ENCODE data around the gene MXD3.
"Not testable (repeated sequence)": the region's sequence is repeated elsewhere in the genome, so short reads cannot be mapped to it uniquely, and the experiment has no call there.

MXD3 gene

DNA sequence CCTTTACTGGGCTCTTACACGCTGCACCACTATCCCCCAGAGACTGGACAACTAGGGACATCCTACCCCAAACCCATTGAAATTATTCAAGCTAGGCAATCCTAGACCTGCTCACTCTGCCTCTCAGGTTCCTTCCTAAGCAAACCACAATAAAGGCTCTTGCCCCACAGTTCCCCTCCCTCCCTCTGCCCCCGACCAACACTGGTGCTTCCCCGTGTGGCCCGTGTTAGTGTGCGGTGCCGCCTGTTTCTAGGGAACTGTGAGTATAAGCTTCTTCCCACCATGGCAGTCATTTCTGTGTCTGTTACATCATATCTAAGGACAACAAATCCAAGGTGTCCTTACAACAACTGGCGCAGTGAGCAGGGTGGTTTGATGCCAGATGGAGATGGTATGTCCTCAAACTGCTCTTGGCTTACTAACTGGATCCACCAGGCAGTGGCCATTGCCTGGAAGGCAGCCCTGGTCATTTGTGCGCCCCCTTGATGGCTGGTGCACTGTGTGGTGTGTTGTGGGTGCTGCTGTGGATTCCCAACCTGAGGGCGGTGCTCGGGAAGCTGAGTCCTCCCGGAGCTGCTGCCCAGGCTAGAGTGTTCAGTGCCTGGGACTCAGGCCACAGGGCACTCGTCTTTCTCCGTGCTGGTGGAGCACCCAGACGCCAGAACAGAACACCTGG lies 8.4 kb upstream of the MXD3 start:
- no peak for DNase-seq

GRCh38 chr5:177317959-177318377 lies 6.3 kb upstream of the MXD3 start:
- DNase-seq = peak; percentile 86

DNA sequence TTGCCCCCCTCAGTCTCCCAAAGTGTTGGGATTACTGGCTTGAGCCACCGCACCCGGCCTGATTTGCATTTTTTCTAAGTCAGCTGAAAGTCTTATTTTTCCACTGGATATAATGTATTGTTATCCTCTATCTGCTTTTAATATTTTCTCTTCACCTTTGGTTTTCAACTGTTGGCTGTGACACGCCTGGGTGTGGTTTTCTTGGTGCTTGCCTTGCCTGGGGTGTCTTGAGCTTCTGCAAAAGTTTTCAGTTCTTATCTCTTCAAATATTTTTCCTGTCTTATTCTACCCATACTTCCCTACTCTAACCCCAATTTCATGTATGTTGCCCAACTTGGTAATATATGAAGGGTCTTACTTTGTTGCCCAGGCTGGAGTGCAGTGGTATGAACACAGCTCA lies 4.3 kb upstream of the MXD3 start:
- DNase-seq = no peak

DNA sequence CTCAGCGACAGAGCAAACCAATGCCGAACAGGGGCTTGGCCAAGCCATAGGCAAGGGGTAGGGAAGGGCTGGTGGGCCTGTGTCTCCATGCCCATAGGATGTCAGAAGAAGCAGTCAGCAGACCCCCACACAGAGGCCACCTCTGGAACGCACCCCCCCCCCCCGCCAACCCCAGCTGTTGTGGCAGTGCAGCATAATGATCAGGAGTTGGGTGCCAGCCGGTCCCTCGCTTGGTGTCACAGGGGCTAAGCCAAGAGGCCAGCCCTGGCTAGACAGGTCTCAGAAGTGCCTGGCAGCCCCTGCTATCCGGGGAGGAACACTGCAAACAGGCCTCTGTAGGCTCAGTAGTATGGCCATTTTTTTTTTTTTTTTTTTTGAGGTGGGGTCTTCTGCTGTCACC lies 3.7 kb upstream of the MXD3 start:
- no peak for DNase-seq

- no peak for DNase-seq
These were observed 3.0 kb upstream of the MXD3 start for GRCh38 chr5:177314376-177315342.

DNA sequence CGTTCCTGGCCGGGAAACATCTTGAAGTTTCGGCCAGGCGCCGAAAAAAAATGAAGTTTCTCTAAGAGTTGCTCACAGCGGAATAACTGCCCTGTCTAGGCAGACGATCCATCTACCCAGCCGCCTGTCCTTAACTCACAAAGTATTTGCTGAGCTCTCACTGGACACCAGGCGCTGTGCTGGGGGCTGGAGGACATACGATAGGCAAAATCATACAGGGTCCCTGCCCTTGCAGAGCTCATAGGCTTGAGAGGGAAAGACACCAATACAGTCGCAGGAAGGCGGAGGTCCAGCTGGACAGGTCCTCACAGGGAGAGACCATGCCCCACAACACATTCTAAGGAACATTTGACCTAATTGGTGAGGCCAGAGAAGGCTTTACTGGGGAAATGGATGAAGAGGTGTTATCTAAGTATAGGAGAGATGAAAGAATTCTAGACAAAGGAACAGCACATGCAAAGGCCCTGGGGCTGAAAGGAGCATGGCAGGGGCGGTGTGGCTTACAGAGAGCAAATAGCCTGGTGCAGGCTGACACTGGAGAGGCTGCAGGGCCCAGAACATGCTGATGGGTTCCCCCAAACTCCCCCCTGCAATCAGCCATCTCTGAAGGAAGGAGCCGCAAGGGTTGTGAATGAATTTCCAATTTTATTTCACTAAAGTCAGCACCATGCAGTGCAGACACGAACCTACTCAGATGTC lies 2.0 kb upstream of the MXD3 start:
- DNase-seq = no peak

DNA sequence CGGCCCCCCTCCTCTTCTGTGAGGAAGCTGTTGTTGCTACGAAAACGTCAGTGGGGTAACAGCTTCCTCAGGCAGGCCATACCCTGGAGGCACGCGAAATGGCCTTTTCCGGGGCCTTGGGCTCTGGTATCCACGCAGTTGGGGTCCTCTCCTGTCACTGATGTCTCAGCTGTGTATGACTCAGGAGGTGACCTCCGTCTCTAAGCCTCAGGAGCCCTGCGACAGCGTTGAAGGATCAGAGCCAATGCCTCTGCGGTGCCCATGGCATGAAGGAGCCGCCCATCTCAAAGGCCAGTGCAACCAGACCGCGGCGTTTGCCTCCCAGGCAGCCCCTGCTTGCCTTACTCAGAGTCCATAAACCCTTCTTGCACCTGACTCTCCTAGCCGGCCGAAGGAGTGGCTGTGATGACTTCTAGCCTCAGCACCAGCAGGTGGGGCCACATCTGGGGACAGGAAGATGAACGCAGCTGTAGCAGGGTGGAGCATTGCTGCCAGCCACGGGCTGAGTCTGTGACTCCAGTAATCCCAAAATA lies 1.0 kb upstream of the MXD3 start:
- peak; percentile 31 for DNase-seq

DNA sequence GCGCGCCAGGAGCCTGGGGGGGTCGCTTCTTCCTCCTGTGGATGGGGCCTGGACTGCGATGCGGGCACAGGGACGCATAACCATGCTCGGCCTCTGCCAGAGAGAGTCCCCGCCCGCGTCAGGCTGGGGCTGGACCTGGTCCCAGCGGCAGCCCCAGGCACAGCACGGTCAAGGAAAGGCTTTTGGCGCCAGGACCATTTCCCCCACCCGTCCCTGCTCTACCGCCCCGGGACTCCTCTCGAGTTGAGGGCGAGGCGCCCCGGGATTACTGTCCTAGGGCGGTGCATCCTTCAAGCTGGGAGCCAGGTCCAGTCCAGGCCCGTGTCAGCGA lies 341 bp downstream of the MXD3 start:
- no peak for DNase-seq

DNA sequence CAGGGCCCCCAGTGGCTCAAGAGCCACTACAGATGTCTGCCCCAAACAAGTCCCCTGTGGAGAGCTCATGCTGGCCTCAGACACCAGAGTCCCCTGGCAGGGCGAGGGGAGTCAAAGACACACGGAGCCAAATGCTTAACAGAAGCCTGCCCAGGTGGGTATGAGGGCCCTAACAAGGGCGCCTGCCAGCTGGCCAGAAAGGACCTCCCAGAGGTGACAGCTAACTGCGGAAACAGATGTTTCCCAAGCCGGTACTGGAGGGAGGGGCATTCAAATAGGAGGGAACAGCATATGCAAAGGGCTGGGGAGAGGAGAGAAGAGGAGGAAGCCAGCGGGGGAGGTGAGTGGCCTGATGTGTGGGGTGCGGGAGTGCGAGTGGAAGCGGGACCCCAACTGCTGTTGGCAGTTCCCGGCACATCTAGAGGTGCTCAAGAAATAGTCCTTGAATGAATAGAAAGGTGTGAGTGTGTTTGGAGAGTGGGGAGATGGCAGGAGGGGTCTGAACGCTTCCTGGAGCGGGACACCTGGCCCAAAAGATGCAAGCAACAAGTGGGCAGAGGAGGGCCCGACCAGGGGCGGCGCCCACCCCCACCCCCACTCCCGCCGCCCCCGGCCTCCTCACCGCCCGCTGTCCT lies 824 bp downstream of the MXD3 start:
- peak; percentile 31 for DNase-seq

- DNase-seq = no peak
These were observed 1.4 kb downstream of the MXD3 start for GRCh38 chr5:177310332-177310731.

DNA sequence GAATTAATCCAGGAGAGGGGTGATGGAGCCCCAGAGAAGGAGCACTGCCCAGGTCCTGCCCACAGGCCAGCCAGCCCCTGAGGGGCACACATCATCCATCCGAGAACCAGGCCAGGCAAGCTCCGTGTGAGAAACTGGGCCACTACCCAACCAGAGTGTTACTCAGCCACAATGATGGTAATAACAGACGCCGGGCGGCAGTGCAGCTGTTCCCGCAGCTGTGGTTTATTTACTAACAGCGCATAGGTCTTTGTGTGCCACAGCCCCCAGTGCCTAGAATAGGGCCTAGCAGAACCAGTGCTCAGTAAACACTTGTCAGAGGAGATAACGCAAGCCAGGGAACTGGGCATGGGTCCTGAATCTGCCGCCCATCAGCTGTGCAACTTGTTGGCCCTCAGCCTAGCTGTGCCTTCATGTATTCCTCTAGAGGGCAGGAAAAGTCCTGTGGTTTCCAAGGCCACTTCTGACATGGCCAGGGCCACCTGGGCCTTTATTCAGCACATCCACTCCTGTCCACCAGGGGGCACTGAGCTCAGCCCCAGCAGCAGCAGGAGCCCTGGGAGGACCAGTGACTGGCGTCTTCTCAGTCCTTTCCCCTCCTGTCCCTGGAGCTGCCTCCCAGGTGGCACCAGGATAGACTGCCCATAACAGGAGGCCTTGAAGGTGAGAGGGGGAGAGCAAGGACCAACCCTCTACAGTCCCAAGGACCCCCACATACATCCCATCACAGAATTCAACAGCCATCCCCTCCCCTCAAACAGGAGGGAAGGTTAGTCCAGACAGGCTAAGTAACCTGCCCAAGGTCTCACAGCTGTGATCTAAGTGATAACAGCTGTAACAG lies 2.1 kb downstream of the MXD3 start:
- peak; percentile 81 for DNase-seq

GRCh38 chr5:177308740-177309139 lies 3.0 kb downstream of the MXD3 start:
- no peak for DNase-seq

DNA sequence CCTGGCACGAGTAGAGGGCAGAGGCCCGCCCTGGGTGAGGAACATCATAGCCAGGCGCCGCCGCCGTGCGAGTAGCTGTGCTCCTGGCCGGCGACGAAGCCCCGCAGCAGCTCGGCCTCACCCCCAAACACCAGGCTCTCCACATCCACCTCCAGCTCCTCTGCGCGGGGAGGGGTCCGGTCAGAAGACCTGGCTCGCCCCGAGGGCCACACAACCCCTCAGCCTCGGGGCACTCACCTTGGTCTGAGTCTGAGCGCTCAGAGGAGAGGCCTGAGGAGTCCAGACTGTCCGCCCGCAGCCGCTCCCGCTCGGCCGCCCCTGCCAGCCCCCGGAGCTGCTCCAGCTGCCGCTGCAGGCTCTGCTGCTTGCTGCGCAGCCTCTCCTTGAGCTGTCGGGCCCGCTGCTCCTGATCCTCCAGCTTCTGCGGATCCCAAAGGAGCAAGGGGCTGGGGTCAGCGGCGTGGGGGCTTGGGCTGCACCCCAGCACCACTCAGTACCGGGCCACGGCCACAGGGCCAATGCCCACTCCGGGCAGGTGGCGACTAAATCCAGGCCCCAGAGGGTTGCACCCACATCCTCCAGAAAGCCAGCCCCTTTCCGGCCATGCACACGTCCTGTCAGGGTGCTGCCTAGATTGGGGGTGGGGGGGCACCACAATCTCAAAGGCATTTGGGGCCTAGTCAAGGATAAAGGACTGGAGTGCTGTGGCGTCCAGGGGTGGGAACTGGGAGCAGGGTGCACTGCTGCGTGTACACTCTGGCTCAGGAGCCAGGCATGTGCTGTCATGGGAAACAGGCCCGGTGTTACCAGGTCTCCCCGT lies 3.9 kb downstream of the MXD3 start:
- no peak for DNase-seq

- DNase-seq = no peak
These were observed 4.8 kb downstream of the MXD3 start for GRCh38 chr5:177306674-177307543.

- not testable (repeated sequence) for DNase-seq
These were observed 5.5 kb downstream of the MXD3 start for GRCh38 chr5:177306103-177306640.

- peak; percentile 46 for DNase-seq
These were observed 7.1 kb downstream of the MXD3 start for GRCh38 chr5:177304392-177305119.

- peak; percentile 37 for DNase-seq
These were observed 7.7 kb downstream of the MXD3 start for GRCh38 chr5:177303925-177304391.

DNA sequence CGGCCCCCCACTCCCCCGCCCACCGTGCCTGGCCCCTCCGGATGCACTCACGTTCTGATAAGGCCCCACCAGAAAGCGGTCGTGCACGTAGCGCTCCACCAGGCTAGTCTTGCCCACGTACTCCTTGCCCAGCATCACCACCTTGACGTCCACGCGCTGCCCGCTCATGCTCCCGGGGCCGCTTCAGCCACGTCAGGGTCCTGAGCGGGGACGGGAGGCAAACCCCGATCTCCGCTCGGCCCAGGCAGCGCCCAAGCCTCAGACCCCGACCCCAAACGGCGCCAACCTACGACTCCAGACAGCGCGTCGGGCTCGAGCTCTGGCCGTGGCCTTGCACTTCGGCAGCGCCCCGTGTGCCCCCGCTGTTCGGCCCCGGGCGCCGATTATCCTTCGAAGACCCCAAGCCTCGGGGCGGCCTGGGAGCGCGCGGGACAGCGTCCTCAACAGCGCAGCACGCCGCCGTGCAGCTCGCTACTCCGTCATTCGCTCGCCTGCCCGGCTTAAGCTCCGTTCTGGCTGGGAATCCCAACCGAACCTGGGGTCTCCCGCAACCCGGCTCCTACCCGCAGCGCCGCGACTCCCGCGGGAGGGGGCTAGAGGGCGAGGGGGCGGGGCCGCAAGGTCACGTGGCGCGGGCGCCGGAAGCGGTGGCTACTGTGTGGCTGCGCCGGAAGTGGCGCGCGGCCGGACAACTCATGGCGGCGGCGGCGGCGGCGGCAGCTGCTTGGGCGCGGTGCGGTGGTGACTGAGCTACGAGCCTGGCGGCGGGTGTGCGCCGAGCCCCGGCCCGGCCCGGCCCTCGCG lies 8.4 kb downstream of the MXD3 start, which contains the start of the genes PRELID1 and RAB24:
Gene PRELID1 (plus strand): TSS at position 679 of the 804 bp plus-strand sequence. CDS start 187 bp downstream, outside the sequence.
Gene RAB24 (minus strand): TSS at position 599 of the 804 bp plus-strand sequence. CDS start 431 bp downstream, at position 168.
- peak; percentile 93 for DNase-seq

Data from CD4-positive, alpha-beta T cell treated with Interleukin-17A for 4 hours (primary cell).